Urinary bladder (tissue), 4 donors: ENCODE data around the gene ELMO1. TPM values are rescaled to one million over a fixed set of nuclear protein-coding genes. Genes with fewer than 3 reads are reported as not detected.

Experiments used
- DNase-seq: peaks from one replicate; pipeline ENCODE4 v3.0.0-alpha.2; 2015; ENCODE audit errors: extremely low spot score
- H3K27ac ChIP-seq: one replicate; pipeline ENCODE4 v1.5.1; 2013; ENCODE audit warnings: low read depth, mild to moderate bottlenecking, moderate library complexity
- H3K36me3 ChIP-seq: one replicate; pipeline ENCODE4 v1.6.1; 2013; ENCODE audit warnings: mild to moderate bottlenecking, moderate library complexity; ENCODE audit not compliant: insufficient read depth
- H3K4me1 ChIP-seq: one replicate; pipeline ENCODE4 v1.6.1; 2013; ENCODE audit warnings: mild to moderate bottlenecking, moderate library complexity; ENCODE audit not compliant: insufficient read depth
- H3K4me3 ChIP-seq: one replicate; pipeline ENCODE4 v1.5.1; 2013; ENCODE audit warnings: low read depth, low read length
- WGBS: extraction: QIAGEN DNeasy Blood & Tissue Kit; methylation state at CpG from one replicate; pipeline ENCODE4 v1.1.7; 2013; 5-methylcytosine and 5-hydroxymethylcytosine counted together
- polyA plus RNA-seq: library from polyadenylated mRNA; stranded (reverse); fragments of 200-250 nt; gene quantifications from one replicate; pipeline ENCODE4 v1.2.3, GENCODE V29; 2013
- total RNA-seq: library from RNA; depleted of rRNA; stranded (reverse); fragments of >200 nt; gene quantifications from one replicate; pipeline ENCODE4 v1.2.3, GENCODE V29; 2014
- donor health status: healthy with polysubstance abuse.
- donor health status: healthy.

ELMO1 gene
- total and polyA plus RNA-seq, 2 donors = 14.1 to 86.7 TPM

- Histone ChIP-seq H3K4me1 (no peaks in the 10 kb centered on the region), H3K4me3 (no peak overlapping the region), H3K36me3 (no peaks in the 10 kb centered on the region), H3K27ac (no peak overlapping the region)
- DNase-seq = no peak
These were observed 525.5 kb downstream of the ELMO1 start for GRCh38 chr7:36923185-36923584.

DNA sequence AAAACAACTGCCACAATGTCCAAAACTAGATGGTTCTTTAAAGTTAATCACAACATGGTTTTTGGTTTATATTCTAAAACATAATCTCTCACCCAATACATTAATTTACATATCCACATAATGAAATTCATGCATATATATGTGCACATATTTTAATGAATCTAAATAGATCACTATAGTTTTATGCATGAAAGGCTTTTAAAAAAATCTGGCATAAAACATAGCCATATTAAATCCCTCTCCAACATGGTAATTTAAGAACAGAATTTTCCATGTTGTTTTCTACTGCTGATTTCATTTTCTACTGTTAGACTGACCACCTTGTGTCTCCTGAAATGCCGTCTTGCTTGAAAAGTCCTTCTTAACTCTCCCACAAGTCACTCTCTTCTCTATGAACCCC is 528.2 kb downstream of the ELMO1 start:
- no peak for DNase-seq
- Histone ChIP-seq H3K27ac (no peak overlapping the region), H3K4me3 (no peak overlapping the region), H3K36me3 (no peaks in the 10 kb centered on the region), H3K4me1 (no peaks in the 10 kb centered on the region)
- 95% methylated on average over 1 of the region's 1 CpG for WGBS

GRCh38 chr7:36919738-36920137 is 528.9 kb downstream of the ELMO1 start:
- no peaks in the 10 kb centered on the region for H3K4me1 ChIP-seq
- H3K4me3 ChIP-seq = no peak overlapping the region
- H3K27ac ChIP-seq = no peak overlapping the region
- DNase-seq = no peak
- no peaks in the 10 kb centered on the region for H3K36me3 ChIP-seq
- 88% methylated on average over 4 of the region's 4 CpGs for WGBS

- WGBS = 96% methylated on average over 2 of the region's 2 CpGs
- no peak overlapping the region for H3K27ac ChIP-seq
- no peak overlapping the region for H3K4me3 ChIP-seq
- H3K4me1 ChIP-seq = no peaks in the 10 kb centered on the region
- no peaks in the 10 kb centered on the region for H3K36me3 ChIP-seq
- DNase-seq = no peak
These were observed 530.1 kb downstream of the ELMO1 start for GRCh38 chr7:36918591-36918990.

GRCh38 chr7:36916619-36917018 is 532.0 kb downstream of the ELMO1 start:
- no peaks in the 10 kb centered on the region for H3K4me1 ChIP-seq
- DNase-seq = no peak
- no peak overlapping the region for H3K27ac ChIP-seq
- H3K36me3 ChIP-seq = no peaks in the 10 kb centered on the region
- H3K4me3 ChIP-seq = no peak overlapping the region

GRCh38 chr7:36916116-36916515 is 532.5 kb downstream of the ELMO1 start:
- Histone ChIP-seq H3K4me3 (no peak overlapping the region), H3K27ac (no peak overlapping the region), H3K36me3 (no peaks in the 10 kb centered on the region), H3K4me1 (no peaks in the 10 kb centered on the region)
- no peak for DNase-seq
- WGBS = 79% methylated on average over 3 of the region's 3 CpGs

DNA sequence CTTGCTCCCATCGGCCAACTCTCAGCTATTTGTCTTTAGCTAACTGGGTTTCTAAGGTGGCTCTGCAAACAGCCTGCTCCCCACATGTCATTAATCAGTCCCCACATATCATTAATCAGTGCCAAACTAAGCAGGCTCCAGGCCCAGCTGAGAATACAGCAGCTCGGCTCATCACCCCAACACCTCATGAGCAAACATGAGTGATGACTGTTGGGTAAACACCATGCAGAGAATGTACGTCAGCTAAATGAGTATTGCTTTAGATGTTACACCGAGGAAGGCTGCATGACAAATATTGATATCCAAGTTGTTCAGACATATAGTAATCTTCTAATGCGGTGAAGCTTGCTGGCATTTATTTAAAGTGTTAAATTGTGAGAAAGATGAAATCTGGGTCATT is 536.9 kb downstream of the ELMO1 start:
- Histone ChIP-seq H3K4me1 (no peaks in the 10 kb centered on the region), H3K27ac (no peak overlapping the region), H3K36me3 (no peaks in the 10 kb centered on the region), H3K4me3 (no peak overlapping the region)
- 88% methylated on average over 5 of the region's 5 CpGs for WGBS
- DNase-seq = no peak

DNA sequence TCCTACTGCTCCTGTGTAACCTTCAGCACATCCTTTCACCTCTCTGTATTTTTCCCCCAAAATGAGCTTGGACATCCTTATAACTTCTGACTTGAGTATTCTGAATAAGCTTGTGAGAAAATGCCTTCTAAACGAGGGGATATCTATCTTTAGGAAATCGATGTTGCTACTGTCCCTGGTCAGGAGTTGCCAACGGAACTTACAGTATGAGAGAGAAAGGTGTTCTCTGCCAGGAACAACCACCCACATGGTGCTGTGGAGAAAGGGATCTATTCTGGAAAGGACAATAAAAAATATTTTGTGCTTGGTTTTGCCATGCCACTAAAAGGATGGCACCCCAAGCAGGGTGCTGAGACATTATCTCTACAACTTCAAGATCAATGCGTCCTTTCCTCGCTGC is 537.8 kb downstream of the ELMO1 start:
- no peak overlapping the region for H3K4me3 ChIP-seq
- WGBS = 92% methylated on average over 5 of the region's 5 CpGs
- DNase-seq = no peak
- H3K36me3 ChIP-seq = no peaks in the 10 kb centered on the region
- H3K27ac ChIP-seq = no peak overlapping the region
- H3K4me1 ChIP-seq = no peaks in the 10 kb centered on the region

DNA sequence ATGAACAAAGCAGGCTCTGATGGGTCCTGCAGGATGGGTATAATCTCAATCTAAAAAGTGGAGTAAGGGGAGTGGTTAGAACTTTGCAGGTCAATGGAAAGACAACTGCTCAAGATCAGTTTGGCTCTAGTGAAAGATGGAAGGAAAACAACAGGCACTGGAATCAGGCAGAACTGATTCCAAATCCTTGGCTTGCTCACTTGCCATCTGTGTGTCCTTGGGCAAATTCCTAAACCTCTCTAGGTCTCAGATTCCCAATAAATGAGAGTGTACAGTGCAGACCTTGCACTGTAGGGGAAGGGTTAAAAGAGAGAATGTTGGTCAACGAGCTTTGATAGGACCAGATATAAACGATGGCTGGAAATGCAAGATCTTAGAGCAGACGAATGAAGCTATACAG is 538.3 kb downstream of the ELMO1 start:
- no peak overlapping the region for H3K27ac ChIP-seq
- DNase-seq = no peak
- no peaks in the 10 kb centered on the region for H3K4me1 ChIP-seq
- no peak overlapping the region for H3K4me3 ChIP-seq
- WGBS = 49% methylated on average over 3 of the region's 3 CpGs
- H3K36me3 ChIP-seq = no peaks in the 10 kb centered on the region

- no peak for DNase-seq
- 47% methylated on average over 3 of the region's 3 CpGs for WGBS
- no peaks in the 10 kb centered on the region for H3K36me3 ChIP-seq
- no peak overlapping the region for H3K4me3 ChIP-seq
- H3K4me1 ChIP-seq = no peaks in the 10 kb centered on the region
- no peak overlapping the region for H3K27ac ChIP-seq
These were observed 541.6 kb downstream of the ELMO1 start for GRCh38 chr7:36906956-36907635.

DNA sequence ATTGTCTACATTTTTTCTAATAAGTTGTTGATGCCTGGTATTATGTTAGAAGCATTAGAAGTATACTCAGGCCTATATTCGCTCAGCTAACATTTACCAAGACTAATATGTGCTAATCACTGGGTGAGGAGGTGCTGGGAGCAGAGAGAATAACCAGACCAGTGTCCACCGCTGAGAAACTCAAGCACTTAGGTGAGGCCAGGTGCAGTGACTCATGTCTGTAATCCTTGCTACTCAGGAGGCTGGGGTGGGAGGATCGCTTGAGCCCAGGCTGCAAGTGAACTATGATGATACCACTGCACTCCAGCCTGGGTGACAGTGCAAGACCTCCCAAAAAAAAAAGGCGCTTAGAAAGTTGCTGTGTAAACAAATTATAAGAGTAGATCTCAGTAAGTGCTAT is 542.2 kb downstream of the ELMO1 start:
- Histone ChIP-seq H3K36me3 (no peaks in the 10 kb centered on the region), H3K4me1 (no peaks in the 10 kb centered on the region), H3K27ac (no peak overlapping the region), H3K4me3 (no peak overlapping the region)
- DNase-seq = no peak
- WGBS = 88% methylated on average over 4 of the region's 4 CpGs

DNA sequence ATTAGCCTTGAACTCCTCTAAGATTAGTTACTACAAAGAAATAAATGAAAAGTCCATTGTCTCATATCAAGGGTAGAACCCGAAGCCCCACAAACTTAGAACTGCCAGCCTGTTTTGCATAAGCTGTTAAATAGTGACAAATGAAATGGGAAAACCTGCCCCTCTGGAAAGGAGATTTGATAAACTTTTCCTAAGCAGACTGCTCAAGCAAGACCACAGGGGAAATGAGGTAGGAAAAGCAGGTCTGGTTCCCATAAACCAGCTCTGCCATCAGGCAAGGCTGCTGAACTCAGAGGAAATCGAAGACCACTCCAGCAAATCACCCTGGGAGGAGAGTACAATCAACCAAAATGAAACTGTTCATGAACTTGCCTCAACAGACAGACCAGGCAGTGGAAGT is 542.8 kb downstream of the ELMO1 start:
- H3K27ac ChIP-seq = no peak overlapping the region
- no peak for DNase-seq
- H3K4me1 ChIP-seq = no peaks in the 10 kb centered on the region
- no peak overlapping the region for H3K4me3 ChIP-seq
- WGBS = 75% methylated on average over 2 of the region's 2 CpGs
- H3K36me3 ChIP-seq = no peaks in the 10 kb centered on the region

DNA sequence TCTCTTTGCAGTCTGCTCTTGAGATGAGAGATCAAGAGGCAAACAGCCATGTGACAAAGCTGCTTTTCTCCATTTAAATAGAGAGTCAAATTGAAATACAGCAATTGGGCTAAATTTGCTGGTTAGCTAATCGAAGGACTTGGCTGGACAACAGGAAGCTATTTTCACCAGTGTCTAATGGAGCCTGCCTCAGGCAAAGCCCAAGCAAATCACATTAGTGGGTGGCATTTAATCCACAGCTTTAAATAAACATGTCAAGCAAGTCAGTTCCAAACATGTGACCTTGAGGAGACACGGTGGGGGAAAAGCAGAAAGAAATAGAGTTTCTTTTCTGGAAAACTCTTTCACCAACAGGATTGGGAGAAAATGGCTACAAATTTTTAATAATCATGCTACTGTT is 543.9 kb downstream of the ELMO1 start:
- Histone ChIP-seq H3K36me3 (no peaks in the 10 kb centered on the region), H3K27ac (no peak overlapping the region), H3K4me1 (no peaks in the 10 kb centered on the region), H3K4me3 (no peak overlapping the region)
- DNase-seq = no peak
- WGBS = 40% methylated on average over 2 of the region's 2 CpGs

DNA sequence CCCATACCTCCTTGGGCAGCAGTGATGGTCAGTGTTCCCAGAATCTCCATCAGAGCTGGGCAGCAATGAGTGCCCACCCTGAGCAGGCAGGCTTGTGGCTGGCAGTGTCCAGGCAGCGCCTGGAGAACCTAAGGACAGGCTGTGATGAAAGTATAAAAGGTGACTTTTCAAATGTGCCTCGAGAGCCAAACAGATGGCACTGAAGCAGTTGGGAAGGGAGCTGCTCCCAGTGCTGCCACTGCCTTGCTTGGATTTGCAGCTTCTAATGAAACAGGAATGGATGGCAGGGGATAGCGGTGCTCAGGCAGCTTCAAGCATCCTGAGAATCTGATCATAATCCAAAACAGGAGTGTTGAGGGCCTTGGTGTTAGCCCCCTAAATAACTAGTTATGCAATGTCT is 544.6 kb downstream of the ELMO1 start:
- H3K27ac ChIP-seq = no peak overlapping the region
- no peak for DNase-seq

More for the DNA sequence above, 544.6 kb downstream of the ELMO1 start:
- Histone ChIP-seq H3K4me1 (no peaks in the 10 kb centered on the region), H3K36me3 (no peaks in the 10 kb centered on the region), H3K4me3 (no peak overlapping the region)
- WGBS = 90% methylated on average over 3 of the region's 3 CpGs
